Mucosa of rectum (tissue), 2 donors: ENCODE measurements around the gene CBLN3.

Source experiments
- H3K27ac ChIP-seq, 2 donors: one replicate each; pipeline ENCODE4 v1.7.0; 2013; ENCODE audit warnings: inconsistent platforms in 2 of 2, low read depth in 2 of 2, low read length in 2 of 2
- H3K27me3 ChIP-seq, 2 donors: one replicate each; pipeline ENCODE4 v1.7.0; 2013; ENCODE audit warnings: low read length in 2 of 2; ENCODE audit not compliant: control insufficient read depth in 2 of 2, insufficient read depth in 2 of 2
- H3K36me3 ChIP-seq, 2 donors: one replicate each; pipeline ENCODE4 v1.7.0; 2013; ENCODE audit warnings: low read length in 2 of 2; ENCODE audit not compliant: control insufficient read depth in 2 of 2, insufficient read depth in 2 of 2
- H3K4me1 ChIP-seq, 2 donors: one replicate each; pipeline ENCODE4 v1.7.0; 2013; ENCODE audit warnings: low read length in 2 of 2, mild to moderate bottlenecking in 1 of 2; ENCODE audit not compliant: control insufficient read depth in 2 of 2, insufficient read depth in 2 of 2
- H3K4me3 ChIP-seq, 2 donors: one replicate each; pipeline ENCODE4 v1.7.0; 2013; ENCODE audit warnings: low read length in 2 of 2
- H3K9ac ChIP-seq, 2 donors: one replicate each; pipeline ENCODE4 v1.7.0; 2013; ENCODE audit warnings: low read length in 2 of 2, low read depth in 1 of 2, mild to moderate bottlenecking in 1 of 2
- H3K9me3 ChIP-seq, 2 donors: one replicate each; pipeline ENCODE4 v1.7.0; 2013; ENCODE audit warnings: low read length in 2 of 2; ENCODE audit not compliant: control insufficient read depth in 2 of 2
- donor health status: healthy.
- donor health status: Normal muscosa, but diverticular disease.

The CBLN3 gene

GRCh38 chr14:24439830-24440605, 10.6 kb upstream of the CBLN3 start:
- Histone ChIP-seq H3K9ac (no peak overlapping the region), H3K27ac (no peak overlapping the region), H3K9me3 (no peaks in the 10 kb centered on the region), H3K4me3 (no peak overlapping the region), H3K4me1 (peaks cover 15 to 18% of the 10 kb centered on the region in 2 donors), H3K27me3 (no peaks in the 10 kb centered on the region), H3K36me3 (peaks cover 44 to 54% of the 10 kb centered on the region in 2 donors)

GRCh38 chr14:24439257-24439656, 9.8 kb upstream of the CBLN3 start:
- H3K36me3 ChIP-seq: peaks cover 48 to 55% of the 10 kb centered on the region in 2 donors
- H3K9ac ChIP-seq: no peak overlapping the region
- H3K27me3 ChIP-seq: no peaks in the 10 kb centered on the region
- no peak overlapping the region for H3K4me3 ChIP-seq
- H3K9me3 ChIP-seq: no peaks in the 10 kb centered on the region
- H3K4me1 ChIP-seq: peaks cover 15 to 18% of the 10 kb centered on the region in 2 donors
- H3K27ac ChIP-seq: no peak overlapping the region

GRCh38 chr14:24438223-24439097, 9.0 kb upstream of the CBLN3 start:
- Histone ChIP-seq H3K27me3 (no peaks in the 10 kb centered on the region), H3K27ac (no peak overlapping the region), H3K4me3 (no peak overlapping the region), H3K9me3 (no peaks in the 10 kb centered on the region), H3K36me3 (peaks cover 56 to 63% of the 10 kb centered on the region in 2 donors), H3K4me1 (peaks cover 13 to 17% of the 10 kb centered on the region in 2 donors), H3K9ac (no peak overlapping the region)

- Histone ChIP-seq H3K4me3 (no peak overlapping the region), H3K27ac (no peak overlapping the region), H3K27me3 (no peaks in the 10 kb centered on the region), H3K9ac (no peak overlapping the region), H3K4me1 (peaks cover 12 to 14% of the 10 kb centered on the region in 2 donors), H3K36me3 (peaks cover 64 to 70% of the 10 kb centered on the region in 2 donors), H3K9me3 (no peaks in the 10 kb centered on the region)
These were observed 8.2 kb upstream of the CBLN3 start for GRCh38 chr14:24437736-24438067.

- peaks cover 13 to 16% of the 10 kb centered on the region in 2 donors for H3K4me1 ChIP-seq
- H3K27me3 ChIP-seq: no peaks in the 10 kb centered on the region
- H3K27ac ChIP-seq: peak overlapping the region in 1 of 2 donors; percentile 46
- no peak overlapping the region for H3K4me3 ChIP-seq
- H3K9me3 ChIP-seq: no peaks in the 10 kb centered on the region
- H3K36me3 ChIP-seq: peaks cover 69 to 75% of the 10 kb centered on the region in 2 donors
- H3K9ac ChIP-seq: no peak overlapping the region
These were observed 7.7 kb upstream of the CBLN3 start for GRCh38 chr14:24437020-24437735.

GRCh38 chr14:24436355-24437019, 7.0 kb upstream of the CBLN3 start:
- no peaks in the 10 kb centered on the region for H3K9me3 ChIP-seq
- H3K36me3 ChIP-seq: peaks cover 72 to 82% of the 10 kb centered on the region in 2 donors
- H3K27me3 ChIP-seq: no peaks in the 10 kb centered on the region
- H3K4me3 ChIP-seq: no peak overlapping the region
- H3K9ac ChIP-seq: no peak overlapping the region
- H3K27ac ChIP-seq: peak overlapping the region; percentile 21 to 46
- H3K4me1 ChIP-seq: peaks cover 15 to 17% of the 10 kb centered on the region in 2 donors

GRCh38 chr14:24435998-24436354, 6.5 kb upstream of the CBLN3 start:
- H3K27ac ChIP-seq: peak overlapping the region; percentile 21 to 46
- H3K36me3 ChIP-seq: peaks cover 72 to 85% of the 10 kb centered on the region in 2 donors
- H3K4me1 ChIP-seq: peaks cover 19% of the 10 kb centered on the region in 2 donors
- H3K27me3 ChIP-seq: no peaks in the 10 kb centered on the region
- H3K9ac ChIP-seq: no peak overlapping the region
- no peaks in the 10 kb centered on the region for H3K9me3 ChIP-seq
- H3K4me3 ChIP-seq: no peak overlapping the region

GRCh38 chr14:24435192-24435810, 5.8 kb upstream of the CBLN3 start:
- Histone ChIP-seq H3K9me3 (no peaks in the 10 kb centered on the region), H3K4me1 (peaks cover 22 to 26% of the 10 kb centered on the region in 2 donors), H3K27me3 (no peaks in the 10 kb centered on the region), H3K36me3 (peaks cover 66 to 79% of the 10 kb centered on the region in 2 donors), H3K27ac (no peak overlapping the region), H3K4me3 (no peak overlapping the region), H3K9ac (no peak overlapping the region)

- H3K36me3 ChIP-seq: peaks cover 64 to 74% of the 10 kb centered on the region in 2 donors
- H3K9me3 ChIP-seq: no peaks in the 10 kb centered on the region
- H3K4me1 ChIP-seq: peaks cover 22 to 27% of the 10 kb centered on the region in 2 donors
- no peak overlapping the region for H3K4me3 ChIP-seq
- H3K27me3 ChIP-seq: no peaks in the 10 kb centered on the region
- H3K9ac ChIP-seq: no peak overlapping the region
- H3K27ac ChIP-seq: no peak overlapping the region
These were observed 5.2 kb upstream of the CBLN3 start for GRCh38 chr14:24434676-24435075.
